Hepatocyte (in vitro differentiated cells): ENCODE results near the gene RBP7. TPM values are rescaled to one million over a fixed set of nuclear protein-coding genes. Genes with fewer than 3 reads are reported as not detected.
"Not testable (repeated sequence)": the region's sequence is repeated elsewhere in the genome, so short reads cannot be mapped to it uniquely, and the experiment has no call there.

ENCODE experiments used
- DNase-seq: peaks from one replicate; pipeline ENCODE4 v3.0.0-alpha.2; 2016; ENCODE audit warnings: low spot score
- H2AFZ ChIP-seq: fragments of 200-600 bp; sonication (generic); 2 replicates; pipeline ENCODE4 v1.6.0; 2016; ENCODE audit warnings: antibody characterized with exemption, mild to moderate bottlenecking
- H3K27ac ChIP-seq: fragments of 200-600 bp; sonication (generic); 2 replicates; pipeline ENCODE4 v1.5.1; 2016; ENCODE audit warnings: mild to moderate bottlenecking
- H3K27me3 ChIP-seq: fragments of 200-600 bp; sonication (generic); 2 replicates; pipeline ENCODE4 v1.6.1; 2016
- H3K36me3 ChIP-seq: fragments of 200-600 bp; sonication (generic); replicated peaks from 2 replicates; pipeline ENCODE4 v1.5.1; 2016; ENCODE audit warnings: low read depth; ENCODE audit not compliant: insufficient read depth
- H3K4me1 ChIP-seq: fragments of 200-600 bp; sonication (generic); 2 replicates; pipeline ENCODE4 v1.5.1; 2016; ENCODE audit warnings: mild to moderate bottlenecking, moderate library complexity; ENCODE audit not compliant: insufficient read depth
- H3K4me2 ChIP-seq: fragments of 200-600 bp; sonication (generic); 2 replicates; pipeline ENCODE4 v1.6.0; 2016
- H3K4me3 ChIP-seq: fragments of 200-600 bp; sonication (generic); 2 replicates; pipeline ENCODE4 v1.5.1; 2016; ENCODE audit warnings: mild to moderate bottlenecking
- H3K79me2 ChIP-seq: fragments of 200-600 bp; sonication (generic); 2 replicates; pipeline ENCODE4 v1.6.0; 2017; ENCODE audit warnings: mild to moderate bottlenecking
- H3K9me2 ChIP-seq: fragments of 200-600 bp; sonication (generic); replicated peaks from 2 replicates; pipeline ENCODE4 v1.6.0; 2017; ENCODE audit warnings: mild to moderate bottlenecking; ENCODE audit not compliant: insufficient read depth
- H3K9me3 ChIP-seq: fragments of 200-600 bp; sonication (generic); 2 replicates; pipeline ENCODE4 v1.5.1; 2016; ENCODE audit warnings: low read depth, mild to moderate bottlenecking
- H4K20me1 ChIP-seq: fragments of 200-600 bp; sonication (generic); 2 replicates; pipeline ENCODE4 v1.6.0; 2016; ENCODE audit warnings: mild to moderate bottlenecking; ENCODE audit not compliant: insufficient read depth, poor library complexity, severe bottlenecking
- EZH2 ChIP-seq: fragments of 200-600 bp; sonication (generic); IDR thresholded peaks from 2 replicates; pipeline ENCODE4 v1.6.1; 2016; ENCODE audit warnings: antibody characterized with exemption, mild to moderate bottlenecking, borderline replicate concordance
- EZH2phosphoT487 ChIP-seq: fragments of 200-600 bp; sonication (generic); IDR thresholded peaks from one replicate; pipeline ENCODE4 v1.6.1; 2018; ENCODE audit warnings: antibody characterized with exemption, mild to moderate bottlenecking, low read depth, moderate library complexity; ENCODE audit not compliant: unreplicated experiment, severe bottlenecking
- WGBS: methylation state at CpG from one replicate; pipeline ENCODE4 v1.1.6; 2016; ENCODE audit warnings: low lambda C conversion rate; ENCODE audit errors: missing lambda C conversion rate; 5-methylcytosine and 5-hydroxymethylcytosine counted together
- polyA plus RNA-seq: library from polyadenylated mRNA; unstranded; fragments of >200 nt; fragmentation: Nextera tagmentation; extraction: Ambion mirVana; gene quantifications from 2 replicates; pipeline ENCODE4 v1.2.1, GENCODE V29; 2016
- total RNA-seq: library from RNA; depleted of rRNA; stranded (reverse); fragments of >200 nt; gene quantifications from 2 replicates; pipeline ENCODE4 v1.2.3, GENCODE V29; 2014
- TF ChIP-seq, protein P1 (sequence below): fragments of 200-600 bp; sonication (generic); IDR thresholded peaks from 2 replicates; pipeline ENCODE4 v1.5.1; 2016; ENCODE audit warnings: antibody characterized with exemption, mild to moderate bottlenecking; ENCODE audit not compliant: poor library complexity

Gene RBP7
- total and polyA plus RNA-seq, 2 experiments from 2014 or later = 0.25 to 0.50 TPM

GRCh38 chr1:10019561-10019960 is 22.5 kb downstream of the RBP7 start:
- no peak overlapping the region for H2AFZ ChIP-seq
- H3K9me3 ChIP-seq = no peaks in the 10 kb centered on the region
- H3K36me3 ChIP-seq = no peaks in the 10 kb centered on the region
- H3K27ac ChIP-seq = no peak overlapping the region
- no peak overlapping the region for H3K4me3 ChIP-seq
- no peaks in the 10 kb centered on the region for H3K27me3 ChIP-seq
- H3K79me2 ChIP-seq = no peaks in the 10 kb centered on the region
- H3K9me2 ChIP-seq = no peaks in the 10 kb centered on the region
- H3K4me1 ChIP-seq = no peaks in the 10 kb centered on the region
- H4K20me1 ChIP-seq = no peaks in the 10 kb centered on the region
- TF ChIP-seq, protein P1, sequence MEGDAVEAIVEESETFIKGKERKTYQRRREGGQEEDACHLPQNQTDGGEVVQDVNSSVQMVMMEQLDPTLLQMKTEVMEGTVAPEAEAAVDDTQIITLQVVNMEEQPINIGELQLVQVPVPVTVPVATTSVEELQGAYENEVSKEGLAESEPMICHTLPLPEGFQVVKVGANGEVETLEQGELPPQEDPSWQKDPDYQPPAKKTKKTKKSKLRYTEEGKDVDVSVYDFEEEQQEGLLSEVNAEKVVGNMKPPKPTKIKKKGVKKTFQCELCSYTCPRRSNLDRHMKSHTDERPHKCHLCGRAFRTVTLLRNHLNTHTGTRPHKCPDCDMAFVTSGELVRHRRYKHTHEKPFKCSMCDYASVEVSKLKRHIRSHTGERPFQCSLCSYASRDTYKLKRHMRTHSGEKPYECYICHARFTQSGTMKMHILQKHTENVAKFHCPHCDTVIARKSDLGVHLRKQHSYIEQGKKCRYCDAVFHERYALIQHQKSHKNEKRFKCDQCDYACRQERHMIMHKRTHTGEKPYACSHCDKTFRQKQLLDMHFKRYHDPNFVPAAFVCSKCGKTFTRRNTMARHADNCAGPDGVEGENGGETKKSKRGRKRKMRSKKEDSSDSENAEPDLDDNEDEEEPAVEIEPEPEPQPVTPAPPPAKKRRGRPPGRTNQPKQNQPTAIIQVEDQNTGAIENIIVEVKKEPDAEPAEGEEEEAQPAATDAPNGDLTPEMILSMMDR = no peak
- no peak for TF ChIP-seq EZH2
- no peak for TF ChIP-seq EZH2phosphoT487
- H3K4me2 ChIP-seq = no peak overlapping the region
- DNase-seq = no peak

- TF ChIP-seq, protein P1 = no peak
- WGBS = 96% methylated on average over 3 of the region's 3 CpGs
These were observed 23.1 kb downstream of the RBP7 start for GRCh38 chr1:10020086-10020485.

DNA sequence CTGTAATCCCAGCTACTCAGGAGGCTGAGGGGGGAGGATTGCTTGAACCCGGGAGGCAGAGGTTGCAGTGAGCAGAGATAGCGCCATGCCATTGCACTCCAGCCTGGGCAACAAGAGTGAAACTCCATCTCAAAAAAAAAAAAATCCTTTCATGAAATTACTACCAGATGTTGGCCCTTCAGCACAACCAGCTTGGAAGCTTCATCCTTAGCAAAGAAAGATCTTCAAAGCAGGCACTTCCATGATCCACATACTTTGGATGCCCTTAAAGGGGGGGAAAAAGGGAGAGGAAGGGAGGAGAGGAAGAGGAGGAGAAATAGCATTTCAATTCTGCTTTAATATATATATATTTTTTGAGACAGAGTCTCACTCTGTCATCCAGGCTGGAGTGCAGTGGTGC is 23.6 kb downstream of the RBP7 start:
- 64% methylated on average over 2 of the region's 2 CpGs for WGBS

More at GRCh38 chr1:10020086-10020485, 23.1 kb downstream of the RBP7 start:
- H3K4me1 ChIP-seq = no peaks in the 10 kb centered on the region
- no peak overlapping the region for H2AFZ ChIP-seq
- no peak overlapping the region for H3K27ac ChIP-seq
- H3K79me2 ChIP-seq = no peaks in the 10 kb centered on the region
- no peaks in the 10 kb centered on the region for H4K20me1 ChIP-seq
- no peaks in the 10 kb centered on the region for H3K27me3 ChIP-seq
- no peak for DNase-seq
- H3K9me2 ChIP-seq = no peaks in the 10 kb centered on the region
- H3K4me2 ChIP-seq = no peak overlapping the region
- no peak overlapping the region for H3K4me3 ChIP-seq
- no peaks in the 10 kb centered on the region for H3K9me3 ChIP-seq
- H3K36me3 ChIP-seq = no peaks in the 10 kb centered on the region

GRCh38 chr1:10021992-10022391 is 25.0 kb downstream of the RBP7 start:
- not testable (repeated sequence) for H3K4me3 ChIP-seq, H2AFZ ChIP-seq, H3K4me2 ChIP-seq, H3K27me3 ChIP-seq, H3K36me3 ChIP-seq, H3K79me2 ChIP-seq, H3K4me1 ChIP-seq, DNase-seq, H3K27ac ChIP-seq, H3K9me2 ChIP-seq, H4K20me1 ChIP-seq, H3K9me3 ChIP-seq
- 72% methylated on average over 4 of the region's 4 CpGs for WGBS

More for the DNA sequence above, 23.6 kb downstream of the RBP7 start:
- not testable (repeated sequence) for H3K27ac ChIP-seq, H3K4me3 ChIP-seq, H3K36me3 ChIP-seq, H3K79me2 ChIP-seq, H3K9me3 ChIP-seq, DNase-seq, H3K4me2 ChIP-seq, H3K4me1 ChIP-seq, H4K20me1 ChIP-seq, H3K9me2 ChIP-seq, H2AFZ ChIP-seq, H3K27me3 ChIP-seq

GRCh38 chr1:10022656-10023055 is 25.6 kb downstream of the RBP7 start:
- H2AFZ ChIP-seq = no peak overlapping the region
- H3K9me2 ChIP-seq = no peaks in the 10 kb centered on the region
- TF ChIP-seq, protein P1 = no peak
- no peak for TF ChIP-seq EZH2
- no peak for TF ChIP-seq EZH2phosphoT487
- no peaks in the 10 kb centered on the region for H3K36me3 ChIP-seq
- H3K4me1 ChIP-seq = no peaks in the 10 kb centered on the region
- no peak for DNase-seq
- H3K27ac ChIP-seq = no peak overlapping the region
- H4K20me1 ChIP-seq = no peaks in the 10 kb centered on the region
- no peak overlapping the region for H3K4me2 ChIP-seq
- H3K27me3 ChIP-seq = no peaks in the 10 kb centered on the region
- no peaks in the 10 kb centered on the region for H3K9me3 ChIP-seq
- 83% methylated on average over 7 of the region's 7 CpGs for WGBS
- no peak overlapping the region for H3K4me3 ChIP-seq
- H3K79me2 ChIP-seq = no peaks in the 10 kb centered on the region
